ENCODE measurements around the gene AGPS.
A peak's percentile ranks its signal among the peaks of the same experiment; 100 is the strongest.
"Not testable (repeated sequence)": the region's sequence is repeated elsewhere in the genome, so short reads cannot be mapped to it uniquely, and the experiment has no call there.

The AGPS gene

DNA sequence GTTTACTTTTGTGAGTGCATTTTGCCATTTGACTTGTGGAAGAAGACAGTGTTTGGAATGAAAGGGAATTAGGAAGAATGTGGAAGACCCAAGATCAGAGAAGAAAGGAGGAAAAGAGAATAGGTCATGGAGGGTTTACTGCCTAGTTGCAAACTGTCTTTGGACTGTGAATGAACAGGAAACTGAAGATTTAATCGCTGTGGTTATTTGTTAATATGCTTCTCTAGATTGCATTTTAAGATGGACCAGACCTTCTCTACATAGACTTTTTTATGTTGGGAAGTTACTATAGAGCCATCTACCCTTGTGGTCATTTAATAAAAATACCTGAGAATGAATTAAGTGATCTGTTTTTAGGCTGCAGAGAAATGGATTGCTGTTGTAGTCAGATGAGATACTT lies 6.2 kb downstream of the AGPS start:
- H3K79me2 ChIP-seq (ENCODE audit: control insufficient read depth, insufficient read depth, low read length, unreplicated experiment) = peaks cover 82% of the 10 kb centered on the region
- H2AFZ ChIP-seq (ENCODE audit: low read length, unreplicated experiment) = no peak overlapping the region
- no peaks in the 10 kb centered on the region for H3K36me3 ChIP-seq (ENCODE audit: insufficient read depth, low read length)
- H3K4me1 ChIP-seq (ENCODE audit: control insufficient read depth, insufficient read depth, low read length, unreplicated experiment) = peaks cover 60% of the 10 kb centered on the region
- H3K27ac ChIP-seq (ENCODE audit: low read depth, low read length) = peak overlapping the region; percentile 88
- no peak overlapping the region for H3K4me3 ChIP-seq (ENCODE audit: low read depth, low read length)
- no peaks in the 10 kb centered on the region for H3K27me3 ChIP-seq (ENCODE audit: insufficient read depth, low read length)

DNA sequence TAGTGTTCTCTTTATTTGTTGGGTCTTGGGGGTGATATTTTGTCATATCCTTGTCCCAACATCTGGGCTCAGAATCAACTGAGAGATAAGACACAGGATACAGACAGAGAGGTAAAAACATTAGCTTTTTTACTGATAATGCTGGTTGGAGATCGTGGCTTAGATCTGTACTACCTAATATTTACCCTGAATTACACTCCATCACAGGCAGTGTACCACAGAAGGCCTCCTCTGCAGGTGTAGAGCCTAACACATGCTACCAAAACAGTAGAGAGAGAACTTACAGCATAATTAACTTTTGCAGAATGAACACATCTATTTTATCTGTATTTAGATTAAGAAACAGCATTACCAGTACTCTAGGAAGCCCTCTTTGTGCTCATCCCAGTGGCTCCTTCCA lies 6.8 kb downstream of the AGPS start:
- H3K27ac ChIP-seq (ENCODE audit: low read depth, low read length) = no peak overlapping the region
- H3K79me2 ChIP-seq (ENCODE audit: control insufficient read depth, insufficient read depth, low read length, unreplicated experiment) = peaks cover 82% of the 10 kb centered on the region
- no peak overlapping the region for H2AFZ ChIP-seq (ENCODE audit: low read length, unreplicated experiment)
- no peak overlapping the region for H3K4me3 ChIP-seq (ENCODE audit: low read depth, low read length)
- H3K36me3 ChIP-seq (ENCODE audit: insufficient read depth, low read length) = no peaks in the 10 kb centered on the region
- H3K27me3 ChIP-seq (ENCODE audit: insufficient read depth, low read length) = no peaks in the 10 kb centered on the region
- H3K4me1 ChIP-seq (ENCODE audit: control insufficient read depth, insufficient read depth, low read length, unreplicated experiment) = peaks cover 60% of the 10 kb centered on the region

DNA sequence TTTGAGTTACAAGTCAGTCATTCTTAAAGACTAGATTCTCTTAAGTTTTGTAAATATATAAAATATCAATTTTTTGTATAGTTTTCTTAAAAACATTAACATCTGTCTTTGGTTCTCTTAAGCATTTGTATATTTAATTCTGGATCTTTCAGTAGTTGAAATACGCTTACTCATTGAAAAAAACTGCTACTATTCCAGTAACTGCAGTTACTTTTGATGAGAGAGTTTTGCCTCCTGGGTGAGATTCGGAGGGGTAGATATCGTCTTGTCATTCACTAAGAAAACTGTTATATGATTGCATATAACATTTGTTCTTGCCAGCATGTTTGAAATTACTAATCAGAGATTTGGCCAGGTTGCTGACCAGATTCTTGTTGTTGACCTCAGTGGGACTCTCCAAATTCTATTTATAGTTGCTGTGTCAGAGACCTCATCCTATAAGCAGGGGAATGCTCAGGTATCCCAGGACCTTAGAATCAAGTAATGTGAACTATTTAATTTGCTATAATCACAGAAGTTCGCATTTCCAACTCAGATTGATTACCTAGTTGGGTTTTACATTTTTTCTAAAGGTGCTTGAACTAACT lies 7.9 kb downstream of the AGPS start:
- Histone ChIP-seq H3K4me1 (ENCODE audit: control insufficient read depth, insufficient read depth, low read length, unreplicated experiment) (peaks cover 61% of the 10 kb centered on the region), H2AFZ (ENCODE audit: low read length, unreplicated experiment) (no peak overlapping the region), H3K36me3 (ENCODE audit: insufficient read depth, low read length) (no peaks in the 10 kb centered on the region), H3K27ac (ENCODE audit: low read depth, low read length) (no peak overlapping the region), H3K27me3 (ENCODE audit: insufficient read depth, low read length) (no peaks in the 10 kb centered on the region), H3K4me3 (ENCODE audit: low read depth, low read length) (no peak overlapping the region), H3K79me2 (ENCODE audit: control insufficient read depth, insufficient read depth, low read length, unreplicated experiment) (peaks cover 82% of the 10 kb centered on the region)

DNA sequence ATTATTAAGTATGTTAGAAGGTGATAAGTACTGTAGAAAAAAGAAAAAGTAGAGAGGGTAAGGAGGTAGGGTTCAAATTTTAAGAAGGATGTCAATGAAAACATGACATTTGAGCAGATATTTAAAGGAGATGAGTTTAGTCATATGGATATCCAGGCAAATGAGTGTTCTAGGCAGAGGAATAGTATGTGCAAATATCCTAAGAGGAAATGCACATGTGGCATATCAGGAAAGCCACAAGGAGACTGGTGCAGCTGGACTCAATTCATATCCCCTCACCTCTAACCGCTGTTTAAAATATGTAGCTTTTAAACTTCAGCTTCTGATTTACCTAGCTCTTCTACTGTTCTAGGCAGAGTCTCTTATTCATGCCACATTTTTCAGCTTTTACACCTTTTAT lies 9.5 kb downstream of the AGPS start:
- H3K36me3 ChIP-seq (ENCODE audit: insufficient read depth, low read length) = no peaks in the 10 kb centered on the region
- H3K27ac ChIP-seq (ENCODE audit: low read depth, low read length) = no peak overlapping the region

DNA sequence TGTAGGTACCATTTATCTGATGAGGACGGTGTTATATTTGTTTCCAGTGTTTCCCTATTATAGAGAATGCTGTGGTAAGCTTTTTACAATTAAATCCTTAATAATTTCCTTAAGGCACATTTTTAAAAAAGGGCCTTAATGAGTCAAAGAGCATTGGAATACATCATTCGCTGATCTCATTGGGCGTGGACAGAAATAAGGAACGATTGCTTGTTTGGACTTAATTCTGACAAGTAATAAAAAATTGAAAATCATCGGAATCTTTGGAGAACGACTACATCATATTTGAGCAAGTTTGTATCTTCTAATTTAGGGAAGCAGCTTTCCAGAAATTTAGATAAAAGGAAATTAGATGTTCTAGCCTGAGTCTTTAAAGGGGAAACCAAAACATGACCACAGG lies 11.3 kb downstream of the AGPS start:
- H3K36me3 ChIP-seq (ENCODE audit: insufficient read depth, low read length) = no peaks in the 10 kb centered on the region
- H3K27ac ChIP-seq (ENCODE audit: low read depth, low read length) = no peak overlapping the region
- peaks cover 28% of the 10 kb centered on the region for H3K4me1 ChIP-seq (ENCODE audit: control insufficient read depth, insufficient read depth, low read length, unreplicated experiment)
- H3K4me3 ChIP-seq (ENCODE audit: low read depth, low read length) = no peak overlapping the region
- H3K27me3 ChIP-seq (ENCODE audit: insufficient read depth, low read length) = no peaks in the 10 kb centered on the region
- no peak overlapping the region for H2AFZ ChIP-seq (ENCODE audit: low read length, unreplicated experiment)
- H3K79me2 ChIP-seq (ENCODE audit: control insufficient read depth, insufficient read depth, low read length, unreplicated experiment) = peaks cover 94% of the 10 kb centered on the region

More for the DNA sequence above, 9.5 kb downstream of the AGPS start:
- H3K4me3 ChIP-seq (ENCODE audit: low read depth, low read length) = no peak overlapping the region
- peaks cover 46% of the 10 kb centered on the region for H3K4me1 ChIP-seq (ENCODE audit: control insufficient read depth, insufficient read depth, low read length, unreplicated experiment)
- peaks cover 88% of the 10 kb centered on the region for H3K79me2 ChIP-seq (ENCODE audit: control insufficient read depth, insufficient read depth, low read length, unreplicated experiment)
- H3K27me3 ChIP-seq (ENCODE audit: insufficient read depth, low read length) = no peaks in the 10 kb centered on the region
- no peak overlapping the region for H2AFZ ChIP-seq (ENCODE audit: low read length, unreplicated experiment)

DNA sequence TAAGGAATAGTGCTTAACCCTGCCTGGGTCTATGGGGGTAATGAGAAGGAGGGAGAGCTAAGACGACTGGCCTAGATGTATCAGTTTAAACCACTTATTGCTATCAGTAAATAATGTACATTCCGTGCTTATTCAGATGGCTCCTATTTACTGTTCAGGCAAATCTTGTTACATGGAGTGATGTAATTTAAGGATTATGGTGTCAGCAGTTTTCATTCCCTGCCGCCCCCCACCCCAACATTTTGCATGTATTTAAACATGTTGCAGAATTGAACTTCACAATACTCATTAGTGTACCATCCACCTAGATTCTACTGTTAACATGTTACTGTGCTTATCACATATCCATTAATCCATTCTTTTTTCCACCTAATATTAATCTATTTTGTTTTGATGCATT lies 11.7 kb downstream of the AGPS start:
- H3K4me3 ChIP-seq (ENCODE audit: low read depth, low read length) = no peak overlapping the region
- H2AFZ ChIP-seq (ENCODE audit: low read length, unreplicated experiment) = no peak overlapping the region
- no peaks in the 10 kb centered on the region for H3K27me3 ChIP-seq (ENCODE audit: insufficient read depth, low read length)
- H3K4me1 ChIP-seq (ENCODE audit: control insufficient read depth, insufficient read depth, low read length, unreplicated experiment) = peaks cover 25% of the 10 kb centered on the region
- no peak overlapping the region for H3K27ac ChIP-seq (ENCODE audit: low read depth, low read length)
- H3K36me3 ChIP-seq (ENCODE audit: insufficient read depth, low read length) = no peaks in the 10 kb centered on the region
- peaks cover 94% of the 10 kb centered on the region for H3K79me2 ChIP-seq (ENCODE audit: control insufficient read depth, insufficient read depth, low read length, unreplicated experiment)

DNA sequence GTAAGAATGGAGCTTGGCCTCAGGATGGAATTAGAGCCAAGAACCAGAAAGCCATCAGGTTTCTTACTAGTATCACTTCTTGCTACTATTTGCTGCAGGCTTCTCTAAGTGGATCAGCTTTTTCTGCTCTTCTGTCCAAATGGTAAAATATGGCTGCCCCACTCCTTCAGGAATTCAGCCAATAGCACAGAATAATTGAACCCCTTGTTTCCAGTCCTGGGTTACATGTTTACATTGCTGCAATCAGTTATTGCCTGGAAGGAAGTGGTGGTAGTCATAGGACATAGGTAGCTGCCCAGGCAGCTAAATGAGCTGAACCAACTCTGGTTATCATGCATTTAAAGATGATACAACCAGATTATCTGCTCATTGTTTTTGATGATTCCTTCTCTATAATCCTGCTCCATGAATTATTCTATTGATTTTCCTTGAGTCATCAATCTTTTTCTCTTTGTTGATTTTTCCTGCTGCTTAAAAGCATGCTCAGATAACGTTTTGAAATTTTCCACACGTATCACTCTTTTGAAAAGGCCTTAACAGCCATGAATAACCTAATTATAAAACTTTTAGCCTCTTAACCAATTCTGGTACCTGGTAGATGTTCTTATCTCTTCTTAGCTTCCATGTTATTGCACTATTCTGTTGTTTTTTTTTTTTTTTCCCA lies 12.6 kb downstream of the AGPS start:
- no peaks in the 10 kb centered on the region for H3K27me3 ChIP-seq (ENCODE audit: insufficient read depth, low read length)
- peaks cover 25% of the 10 kb centered on the region for H3K4me1 ChIP-seq (ENCODE audit: control insufficient read depth, insufficient read depth, low read length, unreplicated experiment)
- H3K4me3 ChIP-seq (ENCODE audit: low read depth, low read length) = no peak overlapping the region
- H3K79me2 ChIP-seq (ENCODE audit: control insufficient read depth, insufficient read depth, low read length, unreplicated experiment) = peaks cover 95% of the 10 kb centered on the region
- H3K36me3 ChIP-seq (ENCODE audit: insufficient read depth, low read length) = no peaks in the 10 kb centered on the region
- H2AFZ ChIP-seq (ENCODE audit: low read length, unreplicated experiment) = no peak overlapping the region
- H3K27ac ChIP-seq (ENCODE audit: low read depth, low read length) = no peak overlapping the region

DNA sequence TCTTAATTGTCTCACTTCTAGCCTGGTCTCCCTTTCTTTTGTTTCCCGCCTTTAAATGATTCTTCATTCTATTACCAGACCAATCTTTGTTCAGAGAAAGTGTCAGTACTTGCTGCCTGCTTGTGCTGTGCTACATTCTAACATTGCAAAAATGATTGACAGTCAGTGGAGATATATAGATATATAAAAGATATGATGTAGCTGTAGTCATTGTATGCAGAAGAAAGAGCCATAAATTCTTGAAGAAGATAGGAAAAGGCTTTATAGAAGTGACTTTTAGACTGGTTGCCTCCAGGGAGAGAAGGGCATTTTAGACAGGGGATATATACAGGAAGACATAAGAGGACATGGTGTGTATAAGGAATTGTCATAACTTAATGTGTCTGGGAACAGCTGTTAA lies 13.6 kb downstream of the AGPS start:
- Histone ChIP-seq H3K27ac (ENCODE audit: low read depth, low read length) (no peak overlapping the region), H3K4me1 (ENCODE audit: control insufficient read depth, insufficient read depth, low read length, unreplicated experiment) (peaks cover 18% of the 10 kb centered on the region), H3K36me3 (ENCODE audit: insufficient read depth, low read length) (no peaks in the 10 kb centered on the region), H2AFZ (ENCODE audit: low read length, unreplicated experiment) (no peak overlapping the region), H3K27me3 (ENCODE audit: insufficient read depth, low read length) (no peaks in the 10 kb centered on the region), H3K4me3 (ENCODE audit: low read depth, low read length) (no peak overlapping the region), H3K79me2 (ENCODE audit: control insufficient read depth, insufficient read depth, low read length, unreplicated experiment) (peaks cover 91% of the 10 kb centered on the region)

DNA sequence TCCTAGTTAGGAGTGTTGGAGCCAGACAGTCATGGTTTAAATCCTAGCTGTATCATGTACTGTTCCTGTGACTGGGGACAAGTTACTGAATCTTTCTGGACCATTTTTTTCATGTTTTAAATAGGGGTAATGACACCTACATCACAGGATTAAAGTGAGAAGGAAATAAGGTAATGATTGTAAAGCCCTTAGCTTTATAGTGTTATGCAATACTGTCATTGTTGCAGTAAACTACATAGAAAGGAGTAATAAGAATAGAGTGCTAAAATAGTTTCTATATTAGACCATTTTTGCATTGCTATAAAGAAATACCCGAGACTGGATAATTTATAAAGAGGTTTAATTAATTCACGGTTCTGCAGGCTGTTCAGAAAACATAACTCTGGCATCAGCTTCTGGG lies 14.5 kb downstream of the AGPS start:
- Histone ChIP-seq H3K4me1 (ENCODE audit: control insufficient read depth, insufficient read depth, low read length, unreplicated experiment) (peaks cover 18% of the 10 kb centered on the region), H3K27me3 (ENCODE audit: insufficient read depth, low read length) (no peaks in the 10 kb centered on the region), H3K4me3 (ENCODE audit: low read depth, low read length) (no peak overlapping the region), H3K79me2 (ENCODE audit: control insufficient read depth, insufficient read depth, low read length, unreplicated experiment) (peaks cover 85% of the 10 kb centered on the region), H3K27ac (ENCODE audit: low read depth, low read length) (no peak overlapping the region), H3K36me3 (ENCODE audit: insufficient read depth, low read length) (no peaks in the 10 kb centered on the region), H2AFZ (ENCODE audit: low read length, unreplicated experiment) (no peak overlapping the region)

DNA sequence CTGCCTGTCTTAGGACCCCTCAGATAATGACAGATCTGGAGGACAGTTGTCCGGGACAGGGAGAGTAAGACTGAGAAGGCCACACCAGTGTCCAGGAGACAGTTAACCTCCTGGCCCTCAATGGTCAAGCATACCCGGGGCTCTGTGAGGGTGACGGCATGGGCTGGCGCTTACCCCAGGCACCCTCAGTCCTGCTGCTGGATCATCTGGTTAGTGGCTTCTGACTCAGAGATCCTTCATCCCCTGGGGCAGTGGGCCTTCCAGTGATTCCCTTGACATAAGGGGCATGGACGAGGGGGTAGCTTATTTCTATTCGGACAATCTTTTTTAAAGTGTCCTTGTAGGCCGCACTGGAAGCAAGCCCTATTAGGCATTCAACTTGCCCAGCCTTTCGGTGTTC lies 18.1 kb downstream of the AGPS start:
- peaks cover 74% of the 10 kb centered on the region for H3K79me2 ChIP-seq (ENCODE audit: control insufficient read depth, insufficient read depth, low read length, unreplicated experiment)

DNA sequence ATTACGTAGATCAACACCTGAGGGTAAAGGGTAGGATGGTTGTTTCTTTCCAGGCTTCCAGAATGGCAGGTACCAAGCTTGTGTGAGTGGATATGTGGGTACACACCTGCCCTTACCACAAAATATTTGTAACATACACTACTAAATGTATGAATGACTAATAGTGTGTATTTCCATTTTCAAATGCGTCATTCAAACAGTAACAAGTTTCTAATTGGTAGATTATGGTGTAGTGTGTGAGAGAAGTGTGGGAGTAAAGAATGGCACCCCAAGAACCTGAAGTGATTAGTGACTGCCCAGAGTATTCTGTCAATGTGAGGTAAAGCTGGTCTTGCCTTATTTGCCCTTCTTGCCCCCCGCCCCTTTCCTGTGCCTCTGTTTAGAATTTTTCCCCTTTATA lies 21.1 kb downstream of the AGPS start:
- H3K36me3 ChIP-seq (ENCODE audit: insufficient read depth, low read length) = no peaks in the 10 kb centered on the region
- no peaks in the 10 kb centered on the region for H3K27me3 ChIP-seq (ENCODE audit: insufficient read depth, low read length)
- no peak overlapping the region for H3K4me3 ChIP-seq (ENCODE audit: low read depth, low read length)
- peaks cover 10% of the 10 kb centered on the region for H3K4me1 ChIP-seq (ENCODE audit: control insufficient read depth, insufficient read depth, low read length, unreplicated experiment)
- peaks cover 63% of the 10 kb centered on the region for H3K79me2 ChIP-seq (ENCODE audit: control insufficient read depth, insufficient read depth, low read length, unreplicated experiment)
- no peak overlapping the region for H2AFZ ChIP-seq (ENCODE audit: low read length, unreplicated experiment)
- no peak overlapping the region for H3K27ac ChIP-seq (ENCODE audit: low read depth, low read length)

More for the DNA sequence above, 18.1 kb downstream of the AGPS start:
- not testable (repeated sequence) for H2AFZ ChIP-seq (ENCODE audit: low read length, unreplicated experiment); H3K4me3 ChIP-seq (ENCODE audit: low read depth, low read length); H3K36me3 ChIP-seq (ENCODE audit: insufficient read depth, low read length); H3K4me1 ChIP-seq (ENCODE audit: control insufficient read depth, insufficient read depth, low read length, unreplicated experiment); H3K27ac ChIP-seq (ENCODE audit: low read depth, low read length); H3K27me3 ChIP-seq (ENCODE audit: insufficient read depth, low read length)

Data from ACC112 (cell line).